RWPE1 (cell line): ENCODE data around the gene TRIM8.
"Not testable (repeated sequence)": the region's sequence is repeated elsewhere in the genome, so short reads cannot be mapped to it uniquely, and the experiment has no call there.

Source experiments
- CTCF ChIA-PET: fragments of 350-600 bp; sonication (Branson Sonifier 250); formaldehyde crosslinking; extraction: SDS; loops from one replicate; lab custom pipeline; 2021; lab: Yijun Ruan, JAX
- POLR2A ChIA-PET: fragments of 400-600 bp; formaldehyde crosslinking; extraction: SDS; loops from one replicate; lab custom pipeline; 2020; ENCODE audit warnings: antibody characterized with exemption; ENCODE audit not compliant: low non-redundant PET; lab: Yijun Ruan, JAX
- DNase-seq: peaks from one replicate; pipeline ENCODE4 v3.0.0; 2012; ENCODE audit warnings: low spot score
- H3K27ac ChIP-seq: fragments of 450-650 bp; 2 replicates; pipeline ENCODE4 v1.5.1; 2017
- TF ChIP-seq, protein P1 (sequence below): fragments of 450-650 bp; conservative IDR thresholded peaks from 2 replicates; pipeline ENCODE4 v1.5.1; 2017; ENCODE audit warnings: low read depth, mild to moderate bottlenecking

The TRIM8 gene

DNA sequence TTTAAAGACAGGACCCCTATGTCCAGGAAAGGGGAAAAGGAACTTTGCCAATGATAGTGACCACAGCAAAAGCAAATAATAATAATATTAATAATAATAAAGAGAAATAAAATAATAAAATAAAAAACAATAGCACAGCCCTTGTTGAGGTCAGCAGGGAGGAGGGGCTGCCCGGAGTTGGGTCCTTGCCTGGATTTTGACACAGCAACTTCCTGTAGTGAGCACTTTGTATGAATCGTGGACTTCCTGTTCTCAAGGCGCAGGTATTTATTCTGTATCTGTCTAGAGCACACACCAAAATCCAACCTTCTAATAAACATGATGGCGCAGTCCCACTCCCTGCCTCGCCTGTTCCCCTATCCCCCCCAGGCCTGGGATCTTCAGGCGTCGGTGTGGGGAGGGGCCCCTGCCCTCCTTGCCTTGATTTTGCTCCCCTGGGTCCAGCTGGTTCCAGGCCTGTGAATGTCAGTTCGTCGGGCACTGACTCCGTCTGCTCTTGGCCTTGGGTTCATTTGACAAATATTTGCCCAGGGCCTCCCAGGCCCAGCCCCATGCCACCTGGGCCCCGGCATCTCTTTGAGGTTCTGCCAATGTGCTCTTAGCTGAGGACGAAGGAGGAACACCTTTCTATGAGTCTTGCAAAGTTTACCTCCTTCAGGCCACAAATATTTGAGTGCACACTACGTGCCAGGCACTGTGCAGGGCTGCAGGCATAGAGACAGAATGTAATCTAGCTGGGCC, 13.9 kb downstream of the TRIM8 start:
- DNase-seq, result no peak
- H3K27ac ChIP-seq, result peak overlapping the region; percentile 82
- POLR2A ChIA-PET, result interaction anchor here (1.5 kb wide), 1 partner anchor 12 kb away, joined by 3 read pairs; no protein-coding TSS in a partner anchor
- CTCF ChIA-PET, result interaction anchor here (0.7 kb wide), 2 partner anchors 12 to 257 kb away, joined by 3 to 4 read pairs; no protein-coding TSS in a partner anchor
- TF ChIP-seq, protein P1, sequence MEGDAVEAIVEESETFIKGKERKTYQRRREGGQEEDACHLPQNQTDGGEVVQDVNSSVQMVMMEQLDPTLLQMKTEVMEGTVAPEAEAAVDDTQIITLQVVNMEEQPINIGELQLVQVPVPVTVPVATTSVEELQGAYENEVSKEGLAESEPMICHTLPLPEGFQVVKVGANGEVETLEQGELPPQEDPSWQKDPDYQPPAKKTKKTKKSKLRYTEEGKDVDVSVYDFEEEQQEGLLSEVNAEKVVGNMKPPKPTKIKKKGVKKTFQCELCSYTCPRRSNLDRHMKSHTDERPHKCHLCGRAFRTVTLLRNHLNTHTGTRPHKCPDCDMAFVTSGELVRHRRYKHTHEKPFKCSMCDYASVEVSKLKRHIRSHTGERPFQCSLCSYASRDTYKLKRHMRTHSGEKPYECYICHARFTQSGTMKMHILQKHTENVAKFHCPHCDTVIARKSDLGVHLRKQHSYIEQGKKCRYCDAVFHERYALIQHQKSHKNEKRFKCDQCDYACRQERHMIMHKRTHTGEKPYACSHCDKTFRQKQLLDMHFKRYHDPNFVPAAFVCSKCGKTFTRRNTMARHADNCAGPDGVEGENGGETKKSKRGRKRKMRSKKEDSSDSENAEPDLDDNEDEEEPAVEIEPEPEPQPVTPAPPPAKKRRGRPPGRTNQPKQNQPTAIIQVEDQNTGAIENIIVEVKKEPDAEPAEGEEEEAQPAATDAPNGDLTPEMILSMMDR, result no peak

- ChIA-PET CTCF (interaction anchor here (0.7 kb wide), 2 partner anchors 12 to 258 kb away, joined by 3 to 4 read pairs; no protein-coding TSS in a partner anchor), POLR2A (interaction anchor here (1.5 kb wide), 1 partner anchor 13 kb away, joined by 3 read pairs; no protein-coding TSS in a partner anchor)
- DNase-seq, result no peak
- TF ChIP-seq, protein P1, result no peak
- H3K27ac ChIP-seq, result peak overlapping the region; percentile 82
These were observed 14.5 kb downstream of the TRIM8 start for GRCh38 chr10:102658802-102659201.

- POLR2A ChIA-PET, result no interaction called here
These were observed 16.8 kb downstream of the TRIM8 start for GRCh38 chr10:102660888-102661657.

GRCh38 chr10:102661658-102662028, 17.4 kb downstream of the TRIM8 start:
- DNase-seq, result no peak
- TF ChIP-seq, protein P1, result no peak
- CTCF ChIA-PET, result interaction anchor here (1.5 kb wide), 1 partner anchor 17 kb away, joined by 6 read pairs; no protein-coding TSS in a partner anchor
- H3K27ac ChIP-seq, result peak overlapping the region; percentile 82
- POLR2A ChIA-PET, result no interaction called here

More at GRCh38 chr10:102660888-102661657, 16.8 kb downstream of the TRIM8 start:
- CTCF ChIA-PET, result interaction anchor here (1.0 to 1.5 kb wide), 2 partner anchors 16 to 17 kb away, joined by 3 to 6 read pairs; no protein-coding TSS in a partner anchor
- no peak for DNase-seq
- TF ChIP-seq, protein P1, result no peak
- H3K27ac ChIP-seq, result peak overlapping the region; percentile 82

- POLR2A ChIA-PET, result no interaction called here
- CTCF ChIA-PET, result interaction anchor here (0.6 to 1.1 kb wide), 2 partner anchors 13 to 43 kb away, joined by 3 to 4 read pairs; no protein-coding TSS in a partner anchor
- peak overlapping the region; percentile 59 for H3K27ac ChIP-seq
- DNase-seq, result no peak
- TF ChIP-seq, protein P1, result no peak
These were observed 21.7 kb downstream of the TRIM8 start for GRCh38 chr10:102665904-102666509.

DNA sequence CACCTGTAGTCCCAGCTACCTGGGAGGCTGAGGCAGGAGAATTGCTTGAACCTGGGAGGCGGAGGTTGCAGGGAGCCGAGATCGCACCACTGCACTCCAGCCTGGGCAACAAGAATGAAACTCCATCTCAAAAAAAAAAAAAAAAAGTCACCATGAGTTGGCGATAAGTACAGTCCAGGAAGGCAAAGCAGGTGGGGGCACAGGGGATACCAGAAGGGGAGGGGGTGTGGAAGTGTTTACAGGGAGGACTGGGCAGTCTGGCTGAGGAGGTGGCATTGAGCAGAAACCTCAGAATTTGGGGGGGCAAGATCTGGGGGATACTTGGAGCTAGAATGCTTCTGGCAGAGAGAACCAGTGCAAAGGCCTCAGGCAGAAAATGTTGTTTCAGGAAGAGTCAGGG, 23.1 kb downstream of the TRIM8 start:
- CTCF ChIA-PET, result interaction anchor here (0.9 kb wide), 2 partner anchors 12 to 83 kb away, joined by 3 read pairs; no protein-coding TSS in a partner anchor
- H3K27ac ChIP-seq, result peak overlapping the region; percentile 84
- POLR2A ChIA-PET, DNase-seq: not testable (repeated sequence)
